Ammon's horn (tissue), 1 donor: Measurements from ENCODE around the gene SEPHS1.
"Not testable (repeated sequence)": the region's sequence is repeated elsewhere in the genome, so short reads cannot be mapped to it uniquely, and the experiment has no call there.

Experiments used
- DNase-seq: peaks from one replicate; pipeline ENCODE4 v3.0.0-alpha.2; 2016; ENCODE audit warnings: low spot score

SEPHS1 gene

DNA sequence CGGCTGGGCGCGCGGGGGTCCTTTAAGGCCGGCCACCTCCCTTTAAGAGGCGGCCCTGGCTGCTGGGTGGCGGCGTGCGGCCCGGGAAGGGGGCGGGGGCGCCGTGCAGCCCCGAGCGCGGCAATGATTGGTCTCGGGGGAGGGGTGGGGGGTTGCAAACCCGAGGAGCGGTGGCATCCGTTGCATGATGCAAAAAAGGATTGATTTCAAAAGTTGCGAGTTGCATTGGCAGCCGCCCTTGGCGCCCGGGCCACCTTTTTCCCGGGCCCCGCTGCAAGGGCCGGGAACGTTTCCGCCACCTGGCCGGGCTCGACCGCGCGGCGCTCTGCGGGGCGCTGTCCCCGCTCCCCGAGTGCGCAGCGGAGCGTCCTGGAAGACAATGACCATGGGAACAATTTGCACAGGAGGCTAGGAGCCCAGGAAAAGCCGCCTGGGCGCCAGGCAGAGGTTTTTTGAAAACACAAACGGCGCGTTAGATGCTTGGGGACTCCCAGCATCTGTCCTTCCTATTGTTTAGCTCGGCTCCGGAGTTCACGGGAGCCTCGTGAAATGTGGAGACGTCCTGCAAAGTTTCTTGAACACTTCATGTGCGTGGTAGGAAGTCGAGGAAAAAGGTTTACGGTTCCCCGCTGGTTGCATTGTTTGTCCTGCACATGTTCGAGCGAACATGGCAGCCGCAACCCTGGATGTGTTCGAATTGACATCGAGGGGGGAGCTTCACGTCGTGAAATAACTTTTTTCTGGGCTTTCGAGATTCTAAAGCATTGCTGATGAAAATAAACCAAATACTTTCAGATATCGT is at the start of gene SEPHS1:
Gene SEPHS1 (minus strand): TSS at position 78 of the 802 bp plus-strand sequence. CDS start 3,343 bp downstream, outside the sequence.
- DNase-seq, result peak; percentile 78

DNA sequence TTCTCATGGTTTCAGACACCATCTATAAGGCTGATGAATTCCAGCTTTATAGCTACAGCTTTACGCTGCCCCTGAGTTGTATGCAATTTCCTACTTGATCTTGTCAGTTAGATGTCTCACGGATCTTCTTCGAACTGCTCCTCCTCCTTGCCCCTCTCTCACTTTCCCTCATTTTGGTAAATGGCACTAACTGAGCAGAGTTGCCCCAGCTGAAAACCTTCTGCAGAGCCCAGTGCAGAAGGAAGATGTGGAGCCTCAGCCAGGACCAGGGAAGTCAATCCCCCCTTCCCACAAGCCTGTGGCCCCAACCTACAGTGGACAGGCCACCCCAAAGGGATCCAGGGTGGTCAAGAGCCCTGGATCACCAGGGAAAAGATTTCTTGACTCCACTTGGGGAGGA is 49.0 kb upstream of the SEPHS1 start:
- no peak for DNase-seq

GRCh38 chr10:13396369-13396768 is 48.3 kb upstream of the SEPHS1 start:
- DNase-seq, result no peak

DNA sequence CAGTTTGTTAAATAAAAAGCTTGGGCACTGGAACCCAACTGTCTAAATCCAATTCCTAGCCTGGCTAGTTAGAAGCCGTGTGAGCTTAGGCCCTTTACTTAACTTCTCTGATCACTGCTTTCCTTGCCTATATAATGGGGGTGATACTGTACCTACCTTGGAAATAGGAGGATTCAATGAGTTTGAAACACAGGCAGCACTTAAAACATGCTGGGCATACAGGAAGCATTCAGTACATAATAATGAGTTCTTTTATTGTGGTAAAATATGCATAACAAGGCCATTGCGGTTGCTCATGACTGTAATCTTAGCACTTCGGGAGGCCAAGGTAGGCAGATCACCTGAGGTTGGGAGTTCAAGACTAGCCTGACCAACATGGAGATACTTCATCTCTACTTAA is 47.4 kb upstream of the SEPHS1 start:
- no peak for DNase-seq

GRCh38 chr10:13393640-13394039 is 45.5 kb upstream of the SEPHS1 start:
- DNase-seq, result no peak

DNA sequence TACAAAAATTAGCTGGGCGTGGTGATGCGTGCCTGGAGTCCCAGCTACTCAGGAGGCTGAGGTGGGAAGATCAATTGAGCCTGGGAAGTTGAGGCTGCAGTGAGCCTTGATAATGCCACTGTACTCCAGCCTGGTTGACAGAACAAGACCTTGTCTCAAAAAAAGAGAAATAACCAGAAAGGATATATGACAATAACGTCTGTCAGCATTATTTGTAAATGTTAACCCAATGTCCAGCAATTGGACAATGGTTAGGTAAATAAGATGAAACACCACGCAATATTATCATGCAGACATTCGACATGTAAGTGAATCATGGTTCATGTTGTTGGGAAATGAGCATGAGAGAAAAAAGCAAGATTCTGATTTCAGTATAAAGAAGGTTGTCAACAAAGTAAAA is 44.6 kb upstream of the SEPHS1 start:
- no peak for DNase-seq

DNA sequence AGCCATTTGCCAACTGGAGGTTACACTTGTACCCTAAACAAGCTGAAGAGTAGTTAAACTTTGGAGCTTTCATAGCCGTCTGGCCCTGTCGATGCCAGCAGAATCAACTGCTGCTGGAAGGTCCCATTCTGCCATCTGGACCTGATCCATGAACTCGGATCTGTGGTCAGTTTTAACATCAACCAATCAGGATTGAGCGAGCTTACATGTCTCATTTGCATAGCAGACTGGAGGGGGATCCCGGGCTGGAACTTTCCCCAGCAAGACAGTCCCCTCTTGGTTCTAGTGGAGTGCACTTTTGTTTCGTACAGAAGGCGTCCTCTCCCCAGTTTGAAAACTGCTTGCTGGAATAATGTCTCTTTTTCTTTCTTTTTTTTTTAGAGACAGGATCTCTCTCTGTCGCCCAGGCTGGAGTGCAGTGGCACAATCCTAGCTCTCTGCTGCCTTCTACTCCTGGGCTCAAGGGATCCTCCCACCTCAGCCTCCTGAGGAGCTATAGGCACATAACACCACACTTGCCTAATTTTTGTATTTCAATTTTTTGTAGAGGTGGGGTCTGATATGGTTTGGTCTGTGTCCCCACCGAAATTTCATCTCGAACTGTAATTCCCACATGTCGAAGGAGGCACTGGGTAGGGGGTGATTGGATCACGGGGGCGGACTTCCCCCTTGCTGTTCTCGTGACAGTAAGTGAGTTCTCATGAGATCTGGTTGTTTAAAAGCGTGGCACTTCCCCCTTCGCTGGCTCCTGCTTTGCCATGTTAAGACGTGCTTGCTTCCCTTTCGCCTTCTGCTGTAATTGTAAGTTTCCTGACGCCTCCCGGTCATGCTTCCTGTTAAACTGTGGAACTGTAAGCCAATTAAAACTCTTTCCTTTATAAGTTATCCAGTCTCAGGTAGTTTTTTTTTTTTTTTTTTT is 42.8 kb upstream of the SEPHS1 start:
- peak; percentile 23 for DNase-seq

- DNase-seq, result no peak
Measured at GRCh38 chr10:13388478-13389230, 40.6 kb upstream of the SEPHS1 start.

DNA sequence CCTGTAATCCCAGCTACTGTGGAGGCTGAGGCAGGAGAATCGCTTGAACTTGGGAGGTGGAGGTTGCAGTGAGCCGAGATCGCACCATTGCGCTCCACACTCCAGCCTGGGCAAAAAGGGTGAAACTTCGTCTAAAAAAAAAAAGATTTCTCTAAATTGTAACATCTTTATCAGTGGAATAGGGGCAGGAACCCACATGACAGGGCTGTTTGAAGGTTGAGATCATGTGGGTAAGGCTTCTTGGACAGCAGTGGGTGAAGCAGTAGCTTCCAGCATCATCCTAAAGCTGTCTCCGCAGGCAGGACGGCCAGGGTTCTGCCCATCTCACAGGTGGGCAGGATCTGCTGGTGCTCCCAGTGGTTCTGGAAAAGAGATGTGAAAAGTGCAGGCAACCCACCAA is 37.9 kb upstream of the SEPHS1 start:
- DNase-seq, result no peak

DNA sequence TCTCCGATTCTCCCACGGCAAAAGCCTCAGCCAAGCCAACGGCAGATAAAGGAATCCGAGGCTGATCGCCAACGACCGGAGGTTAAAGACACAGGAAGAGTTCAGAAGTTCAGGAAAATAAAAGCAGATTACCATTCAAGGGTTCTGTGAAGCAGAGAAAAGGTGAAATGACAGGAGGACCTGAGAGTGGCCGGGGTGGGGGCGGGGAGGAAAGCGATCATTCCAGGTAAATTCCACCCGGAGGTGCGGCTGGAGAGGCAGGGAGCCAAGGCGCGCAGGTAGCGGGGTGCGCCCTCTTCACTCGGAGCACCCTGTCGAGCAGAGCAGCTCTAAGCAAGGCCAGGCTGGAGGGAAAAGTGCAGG is 35.3 kb upstream of the SEPHS1 start:
- DNase-seq, result no peak

DNA sequence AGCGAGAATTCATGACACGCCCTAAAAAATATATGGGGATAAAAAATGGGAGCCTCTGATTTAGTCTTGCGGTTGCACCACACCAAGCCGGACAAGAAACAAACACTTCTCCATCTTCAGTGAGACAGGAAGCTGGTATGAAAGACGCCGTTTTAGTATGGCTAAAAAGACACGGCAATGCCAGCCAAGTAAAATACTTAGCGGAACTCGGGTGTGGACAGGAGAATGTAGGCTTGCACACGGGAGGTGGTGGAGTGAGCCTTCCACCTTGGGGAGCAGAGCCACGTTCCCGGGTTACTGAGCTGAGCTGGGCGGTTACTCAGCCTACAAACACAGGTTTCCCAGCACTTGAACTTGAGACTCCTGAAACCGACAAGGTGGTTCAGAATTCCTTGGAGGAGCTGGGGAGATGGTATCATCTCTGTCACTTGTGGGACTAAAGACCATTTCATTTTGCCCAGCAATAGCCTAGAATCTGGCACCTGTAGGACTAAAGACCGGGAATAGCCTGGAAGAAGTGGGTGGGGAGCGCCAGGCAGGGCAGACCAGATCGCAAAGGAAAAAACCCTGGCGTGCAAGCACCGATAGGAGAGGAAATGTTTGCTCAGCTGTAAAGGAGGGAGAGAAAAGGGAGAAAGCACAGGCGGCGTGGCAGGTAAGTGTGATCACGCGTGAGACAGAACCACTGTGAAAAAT is 34.8 kb upstream of the SEPHS1 start:
- no peak for DNase-seq

DNA sequence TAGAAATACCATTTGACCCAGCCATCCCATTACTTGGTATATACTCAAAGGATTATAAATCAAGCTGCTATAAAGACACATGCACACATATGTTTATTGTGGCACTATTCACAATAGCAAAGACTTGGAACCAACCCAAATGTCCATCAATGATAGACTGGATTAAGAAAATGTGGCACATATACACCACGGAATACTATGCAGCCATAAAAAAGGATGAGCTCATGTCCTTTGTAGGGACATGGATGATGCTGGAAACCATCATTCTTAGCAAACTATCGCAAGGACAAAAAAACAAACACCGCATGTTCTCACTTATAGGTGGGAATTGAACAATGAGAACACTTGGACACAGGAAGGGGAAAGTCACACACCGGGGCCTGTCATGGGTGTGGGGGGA is 31.0 kb upstream of the SEPHS1 start:
- DNase-seq, result not testable (repeated sequence)

- no peak for DNase-seq
Measured at GRCh38 chr10:13376746-13377145, 28.7 kb upstream of the SEPHS1 start.

DNA sequence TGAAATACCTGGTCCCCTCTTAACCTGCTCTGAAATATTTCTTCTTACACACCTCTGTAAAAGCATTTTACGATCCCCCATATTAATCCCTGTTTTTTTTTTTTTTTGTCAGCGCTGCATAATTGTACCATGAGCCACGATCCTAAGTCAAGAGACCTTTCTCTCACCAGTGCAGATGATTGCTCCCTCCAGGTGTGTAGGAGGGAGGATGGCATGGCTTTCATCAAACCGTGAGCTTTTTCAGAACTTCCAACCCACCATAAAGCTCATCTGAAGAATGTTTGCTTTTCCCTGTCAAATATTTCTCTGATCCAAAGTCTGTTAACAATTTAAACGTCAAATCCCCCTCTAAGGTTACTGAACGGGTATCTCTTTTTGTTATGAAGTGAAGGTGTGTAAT is 28.2 kb upstream of the SEPHS1 start:
- no peak for DNase-seq

GRCh38 chr10:13375791-13376190 is 27.7 kb upstream of the SEPHS1 start:
- DNase-seq, result no peak

GRCh38 chr10:13373644-13374043 is 25.6 kb upstream of the SEPHS1 start:
- DNase-seq, result no peak

DNA sequence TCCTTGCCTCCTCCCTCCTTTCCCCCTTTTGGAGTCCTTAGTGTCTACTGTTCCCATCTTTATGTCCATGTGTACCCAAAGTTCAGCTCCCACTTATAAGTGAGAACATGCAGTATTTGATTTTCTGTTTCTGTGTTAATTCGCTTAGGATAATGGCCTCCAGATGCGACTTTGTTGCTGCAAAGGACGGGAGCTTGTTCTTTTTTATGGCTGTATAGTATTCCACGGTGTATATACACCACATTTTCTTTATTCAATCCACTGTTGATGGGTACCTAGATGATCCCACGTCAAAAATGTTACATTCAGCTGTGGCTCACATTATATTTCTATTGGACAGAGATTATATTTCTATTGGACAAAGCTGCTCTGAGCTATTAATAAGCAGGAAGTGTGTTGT is 24.4 kb upstream of the SEPHS1 start:
- no peak for DNase-seq

DNA sequence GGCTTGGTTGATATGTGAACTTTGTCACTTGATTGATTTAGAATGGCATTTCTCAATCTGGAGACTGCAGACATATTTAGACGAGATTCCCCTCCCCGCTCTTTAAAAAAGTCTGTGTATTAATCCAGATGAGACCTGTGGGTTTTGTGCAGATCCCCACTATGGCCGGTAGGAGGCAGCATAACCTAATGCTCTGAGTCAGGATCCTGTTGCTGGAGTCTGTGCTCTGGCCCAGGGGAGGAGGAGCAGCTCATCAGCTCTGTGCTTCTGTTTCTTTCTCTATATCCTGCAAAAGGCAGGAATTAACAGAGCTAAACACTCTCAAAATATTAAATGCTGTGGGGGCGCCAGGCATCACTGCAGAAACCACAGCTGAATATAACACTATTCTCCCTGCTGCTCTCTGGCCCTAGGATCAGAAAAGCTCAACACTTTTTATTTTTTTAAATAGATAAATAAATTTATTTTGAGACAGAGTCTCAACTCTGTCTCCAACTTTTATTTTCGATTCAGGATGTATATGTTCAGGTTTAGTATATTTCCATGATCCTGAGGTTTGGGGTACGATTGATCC is 23.9 kb upstream of the SEPHS1 start:
- DNase-seq, result peak; percentile 92

DNA sequence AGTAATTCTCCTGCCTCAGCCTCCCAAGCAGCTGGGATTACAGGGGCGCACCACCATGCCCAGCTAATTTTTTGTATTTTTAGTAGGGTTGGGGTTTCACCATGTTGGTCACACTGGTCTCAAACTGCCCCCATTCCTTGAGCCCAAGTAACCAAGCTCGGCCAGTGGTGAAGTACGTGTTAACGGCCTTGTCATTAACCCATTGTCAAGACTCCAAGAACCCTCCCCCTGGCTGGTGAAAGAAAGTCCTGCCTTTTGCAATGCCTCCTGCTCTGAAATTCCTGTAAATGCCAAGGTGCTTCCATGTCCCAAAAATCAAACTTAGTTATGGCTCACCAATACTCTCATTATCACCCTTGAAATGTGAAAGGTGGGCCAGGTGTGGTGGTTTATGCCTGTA is 18.8 kb upstream of the SEPHS1 start:
- no peak for DNase-seq

DNA sequence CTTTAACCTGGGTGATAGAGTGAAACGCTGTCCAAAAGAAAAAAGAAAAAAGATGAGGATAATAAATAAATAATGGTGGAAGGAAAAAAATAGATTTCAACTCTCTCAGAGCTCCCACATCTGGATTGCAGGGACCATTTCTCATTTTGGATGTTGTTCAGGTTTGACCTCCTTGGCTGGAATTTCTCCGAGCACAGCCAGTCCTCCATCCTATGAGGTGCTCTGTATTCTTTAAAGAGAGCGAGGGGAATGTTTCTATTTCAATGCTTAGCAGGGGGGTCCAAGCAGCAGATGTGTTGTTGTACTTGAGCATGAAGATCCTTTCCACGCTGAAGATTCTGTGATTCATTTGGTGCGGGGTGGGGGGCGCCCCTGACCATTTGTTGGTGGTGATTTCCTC is 17.7 kb upstream of the SEPHS1 start:
- no peak for DNase-seq

GRCh38 chr10:13365243-13365642 is 17.1 kb upstream of the SEPHS1 start:
- no peak for DNase-seq

GRCh38 chr10:13360587-13360986 is 12.5 kb upstream of the SEPHS1 start:
- DNase-seq, result no peak
